ENCODE results near the gene UBA7. TPM values are rescaled to one million over a fixed set of nuclear protein-coding genes. Genes with fewer than 3 reads are reported as not detected.

The UBA7 gene
- total RNA-seq, 1 experiment from 2014 or later = 0.85 TPM

GRCh38 chr3:49805897-49806701 lies 7.7 kb downstream of the UBA7 start:
- H3K18ac ChIP-seq (ENCODE audit: insufficient read length, low read depth, low read length) = peak overlapping the region; percentile 11
- H3K4me2 ChIP-seq (ENCODE audit: insufficient read depth, insufficient read length, low read length) = no peak overlapping the region
- no peak overlapping the region for H2BK120ac ChIP-seq (ENCODE audit: low read depth, low read length, poor library complexity, severe bottlenecking)
- H2AK5ac ChIP-seq (ENCODE audit: insufficient read length, low read length) = no peak overlapping the region
- Mint-ChIP-seq H3K9me3 (no peaks in the 10 kb centered on the region), H3K36me3 (ENCODE audit: insufficient read depth in 1 of 3, low read depth in 3 of 3) (no peaks in the 10 kb centered on the region), H3K27ac (peak overlapping the region in 2 of 3 experiments; percentile 35 to 61; a peak in 1 of 7 replicates), H3K4me3 (no peak overlapping the region), H3K27me3 (ENCODE audit: low read depth) (peaks cover 37% of the 10 kb centered on the region), H3K4me1 (peaks cover 31% of the 10 kb centered on the region in 2 experiments)
- H2AFZ ChIP-seq (ENCODE audit: low read length) = no peak overlapping the region
- H3K14ac ChIP-seq (ENCODE audit: insufficient read depth, low read length) = no peak overlapping the region; the same call in 1 of the 2 replicates
- WGBS (ENCODE audit: extremely low coverage, insufficient read length, low lambda C conversion rate) = no CpG with 5 or more reads among the region's 11 CpGs
- no peak overlapping the region for H3K9ac ChIP-seq (ENCODE audit: extremely low read depth, insufficient read length, low read length)
- no peak overlapping the region for H3K4ac ChIP-seq (ENCODE audit: low read depth, low read length)
- H2BK12ac ChIP-seq (ENCODE audit: insufficient read length, low read depth, low read length) = no peak overlapping the region
- no peaks in the 10 kb centered on the region for H3K79me2 ChIP-seq (ENCODE audit: insufficient read depth, low read length)
- no peak for TF ChIP-seq CTCF (conservative IDR thresholded peaks at IDR 0.05)
- H3K23ac ChIP-seq (ENCODE audit: insufficient read length, low read depth, low read length) = no peak overlapping the region
- H3K79me1 ChIP-seq (ENCODE audit: insufficient read depth, low read depth, low read length, poor library complexity, severe bottlenecking) = no peaks in the 10 kb centered on the region
- DNase-seq = peak; percentile 68
- H4K91ac ChIP-seq (ENCODE audit: insufficient read length, low read depth, low read length) = no peak overlapping the region
- no peaks in the 10 kb centered on the region; the same call in 1 of the 2 replicates for H3K27me3 ChIP-seq (ENCODE audit: insufficient read depth, low read length)
- no peak overlapping the region for H4K5ac ChIP-seq (ENCODE audit: insufficient read length, low read depth, low read length)
- H3T11ph ChIP-seq (ENCODE audit: low read length) = no peak overlapping the region
- H2BK15ac ChIP-seq (ENCODE audit: low read depth, low read length) = no peak overlapping the region
- H3K27ac ChIP-seq (ENCODE audit: insufficient read length, low read depth, low read length) = no peak overlapping the region
- no peak overlapping the region for H2BK5ac ChIP-seq (ENCODE audit: insufficient read length, low read length)
- H3K23me2 ChIP-seq (ENCODE audit: insufficient read length, low read depth, low read length, poor library complexity, severe bottlenecking) = peaks cover 14% of the 10 kb centered on the region
- H4K20me1 ChIP-seq (ENCODE audit: control insufficient read depth, insufficient read depth, insufficient read length) = no peaks in the 10 kb centered on the region
- H2BK20ac ChIP-seq (ENCODE audit: low read depth, low read length, poor library complexity, severe bottlenecking) = no peak overlapping the region
- peaks cover 8% of the 10 kb centered on the region; the same call in 1 of the 2 replicates for H3K4me1 ChIP-seq (ENCODE audit: insufficient read depth, low read length)
- H3K9me3 ChIP-seq (ENCODE audit: control insufficient read depth, low read depth, low read length) = no peaks in the 10 kb centered on the region
- H4K8ac ChIP-seq (replicated peaks; ENCODE audit: insufficient read length, low read depth, low read length) = no peak overlapping the region
- H3K56ac ChIP-seq (ENCODE audit: insufficient read length, low read depth, low read length) = no peak overlapping the region

All from H9 (cell line).